ENCODE measurements around the gene RALGAPB.

Gene RALGAPB

GRCh38 chr20:38536310-38536709 lies 63.7 kb downstream of the RALGAPB start:
- Histone ChIP-seq H3K36me3 (ENCODE audit: insufficient read depth) (peaks cover 14% of the 10 kb centered on the region; the same call in 1 of the 2 replicates), H3K27me3 (ENCODE audit: insufficient read depth, low read depth) (no peaks in the 10 kb centered on the region), H3K27ac (no peak overlapping the region), H4K20me1 (ENCODE audit: insufficient read depth) (no peaks in the 10 kb centered on the region), H3K9ac (no peak overlapping the region), H3K4me2 (no peak overlapping the region), H3K4me3 (IDR thresholded peaks at IDR 0.05; ENCODE audit: insufficient read depth, low read depth, low read length) (no peak overlapping the region), H3K4me1 (ENCODE audit: low read depth, poor library complexity, severe bottlenecking) (no peaks in the 10 kb centered on the region), H3K79me2 (ENCODE audit: insufficient read depth, low read depth) (no peaks in the 10 kb centered on the region), H2AFZ (ENCODE audit: low read depth) (no peak overlapping the region)
- TF ChIP-seq CTCF (conservative IDR thresholded peaks at IDR 0.05; ENCODE audit: low read depth, low read length): no peak

GRCh38 chr20:38537176-38537575 lies 64.5 kb downstream of the RALGAPB start:
- Histone ChIP-seq H3K36me3 (ENCODE audit: insufficient read depth) (peaks cover 14% of the 10 kb centered on the region; the same call in 1 of the 2 replicates), H3K4me2 (no peak overlapping the region), H3K9ac (no peak overlapping the region), H3K27me3 (ENCODE audit: insufficient read depth, low read depth) (no peaks in the 10 kb centered on the region), H4K20me1 (ENCODE audit: insufficient read depth) (no peaks in the 10 kb centered on the region), H3K4me1 (ENCODE audit: low read depth, poor library complexity, severe bottlenecking) (no peaks in the 10 kb centered on the region), H3K4me3 (IDR thresholded peaks at IDR 0.05; ENCODE audit: insufficient read depth, low read depth, low read length) (no peak overlapping the region), H3K79me2 (ENCODE audit: insufficient read depth, low read depth) (no peaks in the 10 kb centered on the region), H3K27ac (no peak overlapping the region), H2AFZ (ENCODE audit: low read depth) (no peak overlapping the region)
- no peak for TF ChIP-seq CTCF (conservative IDR thresholded peaks at IDR 0.05; ENCODE audit: low read depth, low read length)

GRCh38 chr20:38538789-38539188 lies 66.1 kb downstream of the RALGAPB start:
- Histone ChIP-seq H3K36me3 (ENCODE audit: insufficient read depth) (peaks cover 14% of the 10 kb centered on the region; the same call in 1 of the 2 replicates), H3K9ac (no peak overlapping the region), H3K4me2 (no peak overlapping the region), H3K4me3 (IDR thresholded peaks at IDR 0.05; ENCODE audit: insufficient read depth, low read depth, low read length) (no peak overlapping the region), H4K20me1 (ENCODE audit: insufficient read depth) (no peaks in the 10 kb centered on the region), H3K4me1 (ENCODE audit: low read depth, poor library complexity, severe bottlenecking) (no peaks in the 10 kb centered on the region), H3K27me3 (ENCODE audit: insufficient read depth, low read depth) (no peaks in the 10 kb centered on the region), H3K79me2 (ENCODE audit: insufficient read depth, low read depth) (no peaks in the 10 kb centered on the region), H2AFZ (ENCODE audit: low read depth) (no peak overlapping the region), H3K27ac (no peak overlapping the region)
- TF ChIP-seq CTCF (conservative IDR thresholded peaks at IDR 0.05; ENCODE audit: low read depth, low read length): no peak

- no peak overlapping the region for H2AFZ ChIP-seq (ENCODE audit: low read depth)
- H3K4me1 ChIP-seq (ENCODE audit: low read depth, poor library complexity, severe bottlenecking): no peaks in the 10 kb centered on the region
- H3K9ac ChIP-seq: no peak overlapping the region
- no peaks in the 10 kb centered on the region for H3K27me3 ChIP-seq (ENCODE audit: insufficient read depth, low read depth)
- no peak overlapping the region for H3K4me3 ChIP-seq (IDR thresholded peaks at IDR 0.05; ENCODE audit: insufficient read depth, low read depth, low read length)
- H4K20me1 ChIP-seq (ENCODE audit: insufficient read depth): no peaks in the 10 kb centered on the region
- H3K36me3 ChIP-seq (ENCODE audit: insufficient read depth): no peaks in the 10 kb centered on the region; the same call in 1 of the 2 replicates
- no peak for TF ChIP-seq CTCF (conservative IDR thresholded peaks at IDR 0.05; ENCODE audit: low read depth, low read length)
- H3K27ac ChIP-seq: no peak overlapping the region
- no peaks in the 10 kb centered on the region for H3K79me2 ChIP-seq (ENCODE audit: insufficient read depth, low read depth)
- H3K4me2 ChIP-seq: no peak overlapping the region
Observed at GRCh38 chr20:38543014-38543906, 70.6 kb downstream of the RALGAPB start.

All from KMS-11 (cell line).